GM19240 (cell line): ENCODE data around the gene AREG.

ENCODE experiments used
- DNase-seq: peaks from one replicate; pipeline ENCODE4 v3.0.0; 2011; ENCODE audit warnings: low spot score; ENCODE audit not compliant: insufficient read length

The AREG gene

DNA sequence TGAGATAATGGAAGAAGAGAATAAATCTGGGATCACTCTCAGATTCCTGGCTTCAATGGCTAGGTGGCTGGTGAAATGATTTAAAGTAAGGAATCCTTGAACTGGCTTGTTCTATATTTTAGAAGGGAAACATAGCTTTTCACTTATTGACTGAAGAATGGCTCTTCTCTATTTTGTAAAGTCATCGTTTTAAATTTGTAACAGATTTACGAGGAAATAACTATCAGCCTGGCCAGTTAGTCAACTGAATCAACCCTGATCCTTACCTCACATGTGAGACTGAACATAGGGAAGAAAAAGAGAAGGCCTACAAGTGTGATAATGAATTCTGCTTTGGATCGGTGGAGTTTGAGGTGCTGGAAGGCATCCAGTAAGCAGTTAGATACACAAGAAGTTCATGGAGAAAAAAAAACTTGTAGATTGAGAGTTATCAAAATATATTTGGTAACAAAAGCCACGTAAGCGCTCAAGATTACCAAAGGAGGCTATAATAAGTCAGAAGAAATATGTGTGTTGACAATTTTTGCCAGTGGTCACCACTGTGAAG lies 12.0 kb downstream of the AREG start:
- no peak for DNase-seq

DNA sequence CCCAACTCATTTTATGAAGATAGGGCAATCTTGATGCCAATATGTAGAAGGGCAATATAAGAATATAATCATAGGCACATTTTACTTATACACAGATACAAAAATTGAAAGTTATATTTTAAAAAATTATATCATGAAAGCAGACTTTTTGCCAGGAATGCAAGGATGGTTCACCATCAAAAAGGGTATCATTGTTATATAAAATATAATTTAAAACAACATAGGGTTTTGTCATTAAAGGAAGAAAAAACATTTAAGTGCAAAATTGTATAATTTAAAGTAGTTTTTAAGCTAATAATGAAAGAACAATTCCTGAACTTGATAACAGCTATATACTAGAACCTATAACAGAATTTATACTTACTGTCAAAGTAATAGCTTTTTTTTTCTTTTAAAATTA lies 15.9 kb downstream of the AREG start:
- no peak for DNase-seq

DNA sequence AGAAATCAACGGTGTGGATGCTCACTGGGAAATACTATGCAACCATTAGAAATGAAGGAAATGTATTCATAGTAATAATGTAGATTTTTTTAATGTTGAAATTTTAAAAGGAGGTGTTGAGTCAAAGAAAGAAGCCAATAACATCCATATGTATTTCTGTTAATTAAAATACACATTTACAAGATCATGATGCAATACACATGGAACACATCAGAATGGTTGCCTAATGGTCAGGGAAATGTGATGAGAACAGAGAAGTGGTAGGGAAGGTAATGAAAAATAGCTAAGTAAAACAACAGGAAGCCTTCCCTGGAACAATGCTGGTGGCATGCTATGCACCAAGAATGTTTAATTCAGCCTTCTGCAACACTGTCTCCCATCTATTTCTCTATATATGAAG lies 18.2 kb downstream of the AREG start:
- no peak for DNase-seq

DNA sequence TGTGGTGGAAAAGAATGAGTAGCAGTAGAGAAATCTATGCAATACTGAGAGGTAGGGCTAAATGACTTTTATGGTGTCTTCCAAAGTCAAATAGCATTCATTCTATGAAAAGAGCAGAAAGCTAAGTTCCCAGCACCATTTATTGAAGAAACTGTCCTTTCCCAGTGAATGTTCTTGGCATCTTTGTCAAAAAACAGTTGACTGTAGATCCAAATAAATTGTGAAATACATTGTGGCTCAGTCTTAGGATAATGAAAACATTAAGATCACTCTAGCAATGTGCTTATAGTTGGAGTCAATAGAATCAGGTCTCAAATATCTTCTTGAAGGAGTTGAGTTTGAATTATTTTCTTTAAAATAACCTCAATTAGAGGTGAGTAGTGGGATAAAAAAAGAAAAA lies 19.4 kb downstream of the AREG start:
- DNase-seq = no peak

DNA sequence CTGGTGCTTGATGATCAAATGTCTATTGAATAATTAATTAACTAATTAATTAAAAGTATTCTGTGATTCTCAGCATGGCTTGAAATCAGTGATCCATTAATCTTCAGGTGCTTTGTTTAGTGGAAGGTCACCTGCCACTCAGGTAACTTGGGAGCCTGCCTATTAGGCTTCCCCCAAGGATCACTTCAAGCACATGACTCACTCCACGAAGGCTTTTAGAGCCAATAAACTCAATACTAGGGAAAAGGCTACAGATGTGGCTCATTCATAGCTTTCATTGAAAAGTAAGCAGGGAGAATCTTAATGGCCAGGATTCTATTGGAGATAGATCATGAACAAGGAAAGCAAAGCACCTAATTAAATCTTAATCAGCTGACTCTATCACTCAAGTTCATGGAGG lies 21.3 kb downstream of the AREG start:
- no peak for DNase-seq

DNA sequence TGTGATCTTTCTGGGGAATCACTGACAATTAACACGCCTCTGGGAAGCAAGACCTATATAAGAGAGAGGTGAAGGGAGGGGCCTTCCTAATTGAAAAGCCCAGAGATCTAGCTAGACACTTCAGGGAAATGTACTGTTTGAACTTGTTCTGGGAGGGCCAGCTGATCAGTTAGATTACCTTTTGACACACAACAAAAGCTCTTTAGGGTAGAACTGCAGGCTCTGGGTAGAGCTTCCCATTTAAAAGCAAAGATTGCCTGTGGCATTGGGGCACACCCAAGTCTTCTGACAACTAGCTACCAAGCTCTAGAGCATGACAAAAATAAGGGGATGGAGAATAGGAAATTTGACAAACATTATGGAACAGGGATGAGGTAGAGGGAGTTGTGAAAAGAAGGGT lies 26.3 kb downstream of the AREG start:
- no peak for DNase-seq

DNA sequence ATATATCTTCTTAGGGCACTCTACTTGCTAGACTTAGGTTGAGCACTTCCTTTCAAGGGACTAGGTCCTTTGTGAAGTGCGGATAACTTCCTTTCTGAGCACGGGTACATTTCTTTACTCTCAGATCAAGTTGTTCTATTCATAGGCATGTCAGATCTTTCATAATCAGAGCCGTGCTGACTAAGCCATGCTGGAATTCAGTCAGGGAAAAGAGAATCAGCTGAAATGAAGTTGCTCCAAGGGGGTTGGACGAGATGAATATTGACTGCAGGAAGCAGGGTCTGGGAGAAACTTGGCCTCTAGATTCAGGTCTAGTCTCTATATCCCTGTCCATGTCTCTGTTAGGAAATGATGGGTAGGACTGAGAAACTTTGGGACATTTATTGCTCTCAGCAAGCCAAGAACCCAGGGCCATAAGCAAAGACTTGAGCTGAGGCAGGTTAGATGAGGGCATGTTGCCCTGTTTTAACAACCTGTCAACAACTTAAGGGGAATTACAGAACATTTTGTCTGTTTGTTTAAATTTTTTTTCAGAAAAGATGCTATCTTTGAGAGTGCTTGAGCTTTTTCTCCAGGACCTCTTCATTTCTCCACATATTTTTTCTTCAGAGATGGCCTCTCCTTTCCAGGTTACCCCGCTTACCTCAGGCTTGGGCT lies 28.3 kb downstream of the AREG start:
- DNase-seq = no peak

DNA sequence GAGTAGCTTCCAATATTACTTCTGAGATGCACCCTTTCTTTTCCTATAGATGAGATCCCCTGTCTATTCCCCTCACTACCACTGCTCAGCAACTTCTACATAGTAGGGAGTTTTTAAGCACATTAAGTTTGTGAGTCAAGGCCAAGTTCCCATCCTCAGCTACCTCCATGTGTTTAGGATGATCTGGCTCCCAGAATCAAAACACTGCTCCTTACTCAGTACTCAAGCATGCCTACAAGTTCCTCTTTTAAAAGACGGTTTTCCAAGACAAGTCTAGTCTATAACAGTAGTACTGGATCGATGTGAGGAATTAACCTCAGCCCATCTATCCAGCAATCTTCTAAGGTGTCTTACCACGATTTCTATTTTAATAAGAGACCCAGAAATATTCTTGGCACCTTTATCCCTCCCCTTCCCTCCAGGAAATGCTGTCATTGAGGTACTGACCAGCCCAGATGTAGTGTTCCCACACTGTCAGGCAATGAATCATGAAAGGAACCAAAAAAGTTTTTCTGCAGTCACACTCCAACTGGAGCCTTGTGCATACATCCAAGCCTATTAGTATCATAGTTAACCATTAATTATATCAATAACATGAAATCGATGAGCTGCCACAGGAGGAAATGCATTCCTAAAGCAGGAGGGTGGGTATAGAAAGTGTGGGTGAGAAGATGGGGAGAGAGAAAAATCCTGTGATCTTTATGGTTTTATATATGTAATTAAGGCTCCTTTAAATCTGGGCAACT lies 29.6 kb downstream of the AREG start:
- DNase-seq = no peak

DNA sequence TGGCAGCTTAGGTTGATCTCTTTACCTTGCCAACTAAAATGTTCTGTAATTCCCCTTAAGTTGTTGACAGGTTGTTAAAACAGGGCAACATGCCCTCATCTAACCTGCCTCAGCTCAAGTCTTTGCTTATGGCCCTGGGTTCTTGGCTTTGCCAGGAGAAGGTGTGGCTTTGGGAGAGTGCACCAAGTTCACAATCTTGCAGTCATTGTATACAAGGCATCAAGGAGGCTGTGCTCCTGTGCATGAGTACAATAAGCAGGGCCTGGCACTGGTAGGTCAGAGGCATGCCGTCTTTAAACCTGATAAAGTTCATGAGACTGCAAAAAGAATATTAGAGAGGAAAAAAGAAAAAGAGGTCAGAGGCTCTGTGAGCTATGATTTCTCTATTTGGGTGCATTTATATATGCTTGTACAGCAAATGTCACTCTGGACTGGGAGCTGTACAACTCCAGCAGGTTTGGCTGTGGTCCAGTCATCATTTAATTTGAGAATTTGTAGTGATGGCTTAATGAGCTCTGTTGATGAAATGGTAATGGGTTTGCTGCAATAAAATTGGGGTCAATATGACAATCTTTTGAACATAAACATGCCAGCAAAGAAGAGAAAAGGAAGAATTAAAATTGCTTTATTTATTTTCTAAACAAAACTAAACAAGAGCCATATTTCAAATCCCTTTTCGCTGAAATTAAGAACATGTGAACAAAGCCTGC lies 30.3 kb downstream of the AREG start:
- DNase-seq = no peak

DNA sequence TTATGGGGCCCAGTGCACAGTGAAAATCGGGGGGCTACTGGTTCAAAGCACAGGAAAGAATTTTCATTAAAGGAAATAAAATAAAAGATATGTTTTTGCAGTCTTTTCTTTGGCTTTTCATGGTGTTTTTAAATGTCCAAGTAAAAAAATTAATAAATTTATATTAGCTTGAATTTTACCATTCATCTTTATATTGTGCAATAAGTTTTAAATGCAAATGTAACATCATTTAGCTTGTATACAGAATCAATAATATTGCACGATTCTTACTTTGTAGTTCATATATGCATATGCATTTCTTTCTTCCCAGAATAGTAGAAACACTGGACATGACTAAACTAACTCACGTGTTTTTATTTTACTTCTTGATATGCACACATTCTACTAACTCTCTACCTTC lies 31.0 kb downstream of the AREG start:
- no peak for DNase-seq

DNA sequence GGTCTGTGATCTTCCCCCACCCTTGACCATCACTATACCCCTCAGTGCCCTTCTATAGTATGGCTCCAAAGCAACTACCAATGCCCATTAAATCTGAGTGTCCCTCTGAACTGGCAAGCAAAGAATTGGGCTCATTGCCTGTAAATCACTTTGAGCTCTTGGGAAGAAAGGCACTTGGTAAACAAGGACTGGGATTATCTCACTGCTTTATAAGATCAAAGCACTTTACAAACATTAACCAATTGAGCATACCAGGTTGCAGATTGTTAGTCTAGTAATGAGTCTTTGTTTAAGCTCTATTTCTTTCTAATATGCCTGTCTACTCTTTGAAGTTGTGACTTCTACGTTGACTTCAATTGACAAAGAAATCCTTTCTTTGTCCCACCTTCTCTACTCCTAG lies 34.1 kb downstream of the AREG start:
- no peak for DNase-seq

DNA sequence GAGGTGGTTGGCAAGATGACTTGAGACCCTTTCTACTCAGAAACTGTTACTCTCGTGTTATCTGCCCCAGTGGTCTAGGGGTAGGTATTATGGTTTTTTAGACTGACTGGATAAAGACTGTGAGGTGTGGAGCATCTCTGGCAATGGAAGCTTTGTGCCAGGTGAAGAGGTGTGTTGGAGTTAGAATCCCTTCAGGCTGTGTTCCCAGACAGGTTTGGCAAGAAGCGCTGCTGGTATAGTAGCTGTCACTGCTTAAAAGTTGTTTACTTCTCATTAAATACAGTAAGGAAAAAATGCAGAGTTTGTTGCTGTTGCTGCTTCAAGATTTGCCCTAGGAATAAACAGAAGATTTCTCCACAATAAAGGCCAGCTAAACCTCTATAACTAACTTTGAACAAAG lies 35.3 kb downstream of the AREG start:
- no peak for DNase-seq

DNA sequence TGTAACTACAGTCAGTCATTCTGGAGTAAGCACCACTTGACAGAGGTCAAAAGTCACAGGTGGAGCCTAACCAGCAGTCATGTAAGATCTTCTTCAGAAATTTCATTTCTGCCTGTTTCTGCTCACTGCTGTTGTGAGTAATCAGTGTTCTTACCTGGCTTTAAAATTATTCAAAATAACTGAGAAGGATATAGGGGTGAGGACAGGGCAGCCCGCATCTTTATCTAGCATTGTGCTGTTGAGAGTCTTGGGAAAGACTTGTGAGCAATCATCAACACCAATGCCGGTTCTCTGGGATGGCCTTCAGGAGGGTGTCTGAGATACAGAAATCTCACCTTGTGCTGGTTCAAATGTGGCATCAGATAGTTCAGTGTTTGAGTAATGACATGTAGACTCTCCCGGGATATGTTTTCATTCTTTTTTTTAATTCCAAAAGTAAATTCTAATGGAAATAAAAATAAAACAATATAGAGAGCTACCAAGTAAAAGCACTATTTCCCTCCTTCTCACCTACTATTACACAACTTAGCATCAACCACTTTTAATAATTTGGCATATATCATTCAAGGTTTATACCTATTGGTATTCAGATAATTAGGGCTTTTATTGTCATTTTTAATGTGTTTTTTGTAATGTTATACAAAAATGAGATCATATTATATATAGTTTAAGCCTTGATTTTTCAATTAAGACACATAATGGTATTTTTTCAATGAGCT lies 37.1 kb downstream of the AREG start:
- DNase-seq = no peak

DNA sequence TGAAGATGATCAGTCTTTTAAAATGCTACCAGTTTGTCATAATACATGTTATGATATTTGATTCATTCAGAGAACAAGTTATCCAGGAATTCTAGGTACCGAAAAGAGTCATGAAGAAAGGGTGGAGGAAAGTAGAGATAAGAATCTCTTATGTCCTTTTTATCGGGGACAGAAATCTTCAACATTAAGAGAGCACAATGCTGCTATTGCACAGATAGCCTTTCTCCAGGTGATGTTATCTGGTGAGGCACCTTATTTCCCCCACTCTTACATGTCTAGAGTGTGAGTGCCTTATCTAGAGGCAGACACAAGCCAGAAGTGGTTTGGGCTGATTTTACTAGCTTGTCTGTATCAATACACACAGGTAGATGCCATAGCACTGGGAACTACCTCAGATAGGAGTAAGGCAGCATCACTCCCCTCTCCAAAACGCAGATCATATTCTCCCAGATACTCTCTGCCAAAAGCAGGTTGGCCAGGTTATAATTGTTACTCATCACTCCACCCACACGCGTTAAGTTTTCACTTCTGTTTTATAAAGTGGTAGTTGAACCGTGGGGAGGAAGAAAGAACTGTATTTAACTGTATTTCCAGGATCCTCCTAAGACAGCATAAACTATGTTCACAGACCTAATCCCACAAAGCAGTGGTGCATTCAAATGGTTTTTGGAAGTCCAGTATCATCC lies 38.4 kb downstream of the AREG start:
- DNase-seq = no peak

DNA sequence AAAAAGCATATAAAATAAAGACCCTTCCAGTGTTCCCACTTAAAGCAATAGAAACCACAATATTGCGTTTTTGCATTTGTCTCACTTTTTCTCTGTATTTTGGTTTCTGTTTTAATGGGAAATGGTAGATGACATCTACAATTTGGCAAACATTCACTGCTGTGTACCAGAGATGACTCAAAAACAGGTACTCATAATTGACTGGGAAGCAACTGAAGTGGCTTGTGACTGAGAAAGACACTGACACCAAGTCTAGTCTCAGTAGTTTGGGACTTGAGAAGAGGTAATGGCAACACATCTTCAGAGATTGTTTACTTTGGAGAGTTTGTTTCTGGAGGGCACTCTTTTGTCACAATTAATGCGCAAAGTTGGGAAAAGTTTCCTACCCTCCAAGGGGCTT lies 42.0 kb downstream of the AREG start:
- DNase-seq = no peak

DNA sequence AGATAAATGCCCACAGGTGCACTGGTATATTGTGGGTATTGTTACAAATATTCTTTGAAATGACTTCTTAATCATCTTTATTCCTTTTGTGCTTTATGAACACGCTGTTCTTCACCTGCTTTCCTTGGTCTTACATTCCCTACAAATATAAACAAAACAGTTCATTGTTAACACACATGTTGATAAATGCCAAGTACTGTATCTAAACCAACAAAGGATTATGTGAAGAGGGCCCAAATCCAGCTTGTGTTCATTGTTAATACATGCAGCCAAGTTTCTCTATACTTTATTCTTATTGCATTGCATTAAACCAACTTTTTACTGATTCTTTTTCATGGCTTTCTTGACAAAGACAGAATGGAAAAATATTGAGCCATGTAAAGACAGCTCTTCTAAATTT lies 42.8 kb downstream of the AREG start:
- DNase-seq = no peak

DNA sequence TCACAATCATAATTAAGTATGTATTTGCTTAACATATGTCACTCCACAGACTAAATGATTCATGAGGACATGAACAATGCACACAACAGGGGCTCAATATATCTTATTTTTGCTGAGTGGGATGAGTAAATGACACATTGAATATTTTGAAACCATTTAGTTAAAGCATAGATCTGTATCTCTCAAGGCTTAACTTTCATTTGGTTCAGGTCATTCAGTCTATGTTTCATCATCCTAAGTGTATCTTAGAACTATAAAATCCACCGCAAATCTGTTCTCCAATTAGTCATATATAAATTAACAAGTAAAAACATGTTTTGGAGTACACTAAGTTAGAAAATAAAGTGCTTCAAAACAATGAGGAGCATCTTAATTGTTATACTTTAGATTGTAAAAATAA lies 45.8 kb downstream of the AREG start:
- DNase-seq = no peak

DNA sequence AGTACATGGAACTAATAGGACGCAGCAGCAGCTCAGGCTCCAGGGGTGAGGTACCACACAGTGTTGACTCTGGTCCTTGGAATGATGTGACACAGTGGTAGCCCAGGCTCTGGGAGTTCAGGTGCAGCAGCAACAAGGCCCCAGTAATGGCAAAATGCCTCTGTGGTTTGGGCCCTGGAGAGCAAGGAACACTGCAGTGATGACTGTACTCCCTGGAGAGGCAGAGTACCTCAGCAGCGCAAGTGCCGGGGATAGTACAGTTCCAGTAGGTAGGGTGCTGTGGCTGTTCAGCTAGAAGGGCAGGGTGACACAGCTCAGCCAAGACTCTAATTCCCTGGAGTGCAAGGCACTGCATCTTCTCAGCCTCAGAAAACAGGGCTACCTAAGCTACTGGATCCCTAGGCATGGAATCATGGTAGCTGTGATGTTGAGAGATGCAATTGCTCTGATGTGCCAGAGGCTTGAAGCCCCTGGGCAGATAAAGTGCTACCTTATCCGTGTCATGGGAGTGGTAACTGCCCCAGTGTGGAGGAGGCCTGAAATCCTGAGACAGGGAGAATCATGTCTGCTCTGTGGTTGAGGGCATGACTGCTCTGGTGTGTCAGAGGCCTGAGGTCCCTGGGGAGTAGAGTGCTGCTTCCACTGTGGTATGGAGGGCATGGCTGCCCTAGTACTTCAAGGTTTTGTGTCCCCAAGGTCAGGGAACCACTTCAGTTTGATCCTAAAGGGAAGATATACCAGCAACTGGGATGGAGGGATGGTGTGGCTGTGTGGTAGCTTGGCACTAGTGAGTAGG lies 55.2 kb downstream of the AREG start:
- no peak for DNase-seq

DNA sequence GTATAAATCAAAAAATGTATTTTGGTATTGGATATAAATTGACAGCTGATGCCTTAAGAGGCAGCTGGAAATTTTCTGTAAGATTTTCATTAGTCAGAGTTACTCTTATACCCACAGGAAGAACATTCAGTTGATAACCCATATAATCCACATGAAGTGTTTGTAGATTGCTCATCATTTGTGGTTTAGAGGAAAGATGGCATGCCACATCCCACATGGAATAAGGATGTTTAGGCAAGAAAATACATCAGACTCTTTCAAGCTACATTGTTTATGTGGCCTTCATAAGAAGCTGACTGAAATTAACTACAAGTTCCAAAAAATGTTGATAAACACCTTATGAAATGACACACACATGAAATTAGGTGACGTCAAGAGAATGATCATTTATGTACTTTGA lies 56.6 kb downstream of the AREG start:
- no peak for DNase-seq

DNA sequence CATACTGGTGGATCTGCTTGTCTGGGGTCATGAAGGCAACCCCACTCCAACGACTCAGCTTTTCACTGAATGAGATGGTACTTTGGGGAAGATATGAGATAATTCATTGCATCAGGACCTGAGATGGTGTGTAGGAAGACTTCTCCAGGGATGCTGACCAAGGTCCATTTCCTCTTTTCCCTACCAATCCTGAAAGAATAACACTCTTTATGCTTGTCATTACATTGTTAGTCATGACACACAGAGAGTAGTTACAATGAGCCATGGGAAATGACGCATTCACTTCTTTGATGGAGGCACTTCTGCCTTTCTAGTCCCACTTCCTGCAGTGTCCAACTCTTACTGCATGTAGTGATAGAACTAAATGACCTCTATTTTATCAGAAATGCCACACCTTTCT lies 58.6 kb downstream of the AREG start:
- DNase-seq = no peak
